PC-3 (cell line): ENCODE measurements around the gene IFNA6. TPM values are rescaled to one million over a fixed set of nuclear protein-coding genes. Genes with fewer than 3 reads are reported as not detected.
A peak's percentile ranks its signal among the peaks of the same experiment; 100 is the strongest.

Experiments used
- ATAC-seq: fragments of 200-7000 bp; cut with Tn5 transposase; 2 replicates; pipeline ENCODE4 v1.9.1; 2020; ENCODE audit warnings: mild to moderate bottlenecking, moderate library complexity
- BruUV-seq: library from RNA; stranded (reverse); fragments of 400-500 nt; replicated peaks from 2 replicates; lab custom pipeline; 2021; lab: Mats Ljungman, UMichigan
- CTCF ChIA-PET: fragments of 300-600 bp; sonication (Branson Sonifier 250); formaldehyde crosslinking; loops from one replicate; lab custom pipeline; 2022; ENCODE audit warnings: antibody characterized with exemption; lab: Charles Lee
- POLR2A ChIA-PET: fragments of 300-600 bp; sonication (Branson Sonifier 250); formaldehyde crosslinking; loops from one replicate; lab custom pipeline; 2022; ENCODE audit warnings: antibody characterized with exemption; ENCODE audit not compliant: unreplicated experiment; lab: Charles Lee
- DNase-seq: peaks from one replicate; pipeline ENCODE4 v3.0.0-alpha.2; 2015
- H2AFZ ChIP-seq: fragments of 300-600 bp; sonication (generic); 2 replicates; pipeline ENCODE4 v1.6.0; 2016; ENCODE audit warnings: antibody characterized with exemption, low read length
- H3F3A ChIP-seq: fragments of 300-600 bp; sonication (generic); one replicate; pipeline ENCODE4 v1.6.0; 2017; ENCODE audit warnings: antibody characterized with exemption, low read length, control low read depth, mild to moderate bottlenecking; ENCODE audit not compliant: unreplicated experiment
- H3K27ac ChIP-seq: fragments of 300-600 bp; sonication (generic); 2 replicates; pipeline ENCODE4 v1.5.1; 2016; ENCODE audit warnings: mild to moderate bottlenecking, low read length
- H3K27me3 ChIP-seq: fragments of 300-600 bp; sonication (generic); 2 replicates; pipeline ENCODE4 v1.6.1; 2016; ENCODE audit warnings: low read length, mixed read lengths
- H3K36me3 ChIP-seq: fragments of 300-600 bp; sonication (generic); 2 replicates; pipeline ENCODE4 v1.6.1; 2016; ENCODE audit warnings: low read depth, mixed run types, low read length, mixed read lengths
- H3K4me1 ChIP-seq: fragments of 300-600 bp; sonication (generic); 2 replicates; pipeline ENCODE4 v1.5.1; 2016; ENCODE audit warnings: low read length; ENCODE audit not compliant: insufficient read depth
- H3K4me2 ChIP-seq: fragments of 300-600 bp; sonication (generic); 2 replicates; pipeline ENCODE4 v1.6.0; 2016; ENCODE audit warnings: low read length
- H3K4me3 ChIP-seq: fragments of 300-600 bp; sonication (generic); 2 replicates; pipeline ENCODE4 v1.5.1; 2016; ENCODE audit warnings: mild to moderate bottlenecking, low read length, mixed read lengths
- H3K79me2 ChIP-seq: fragments of 300-600 bp; sonication (generic); 2 replicates; pipeline ENCODE4 v1.6.1; 2017; ENCODE audit warnings: low read length, mixed read lengths
- H3K9ac ChIP-seq: fragments of 300-600 bp; sonication (generic); 2 replicates; pipeline ENCODE4 v1.6.0; 2016; ENCODE audit warnings: mild to moderate bottlenecking, low read length
- H3K9me2 ChIP-seq: fragments of 300-600 bp; sonication (generic); replicated peaks from 2 replicates; pipeline ENCODE4 v1.6.1; 2016; ENCODE audit warnings: mixed run types, low read length, mixed read lengths
- H3K9me3 ChIP-seq: fragments of 300-600 bp; sonication (generic); 2 replicates; pipeline ENCODE4 v1.6.1; 2016; ENCODE audit warnings: low read length, mixed read lengths
- H4K20me1 ChIP-seq: fragments of 300-600 bp; sonication (generic); 2 replicates; pipeline ENCODE4 v1.6.1; 2016; ENCODE audit warnings: low read length, mixed read lengths
- CTCF ChIP-seq: fragments of 300-600 bp; sonication (generic); conservative IDR thresholded peaks from 2 replicates; pipeline ENCODE4 v1.5.1; 2017; ENCODE audit warnings: antibody characterized with exemption, low read depth, mild to moderate bottlenecking, low read length
- EZH2 ChIP-seq: fragments of 300-600 bp; sonication (generic); IDR thresholded peaks from one replicate; pipeline ENCODE4 v1.6.1; 2017; ENCODE audit warnings: antibody characterized with exemption, mild to moderate bottlenecking, low read length; ENCODE audit not compliant: unreplicated experiment
- EZH2phosphoT487 ChIP-seq: fragments of 300-600 bp; sonication (generic); IDR thresholded peaks from 2 replicates; pipeline ENCODE4 v1.6.1; 2018; ENCODE audit warnings: mild to moderate bottlenecking, antibody characterized with exemption, low read length, borderline replicate concordance
- intact Hi-C: fragments of 100-400 bp; cut with micrococcal nuclease; formaldehyde crosslinking; loops from 2 replicates; pipeline ENCODE4 v1.9.0; 2023
- total RNA-seq: library from RNA; depleted of rRNA; stranded (reverse); fragments of >200 nt; gene quantifications from 2 replicates; pipeline ENCODE4 v1.2.3, GENCODE V29; 2014

Gene IFNA6
- total RNA-seq, 1 experiment from 2014 or later: not detected

- ChIA-PET CTCF (interaction anchor here (0.6 to 1.4 kb wide), 6 partner anchors 39 to 143 kb away, joined by 3 to 29 read pairs (median 3); partner anchors contain the start of gene KLHL9), POLR2A (no interaction called here)
- peak; percentile 84 for ATAC-seq
- Histone ChIP-seq H3K27me3 (peaks cover 3% of the 10 kb centered on the region; the same call in 1 of the 2 replicates), H3K9ac (peak overlapping the region; percentile 14; the same call in 1 of the 2 replicates), H3K27ac (no peak overlapping the region), H3K9me2 (no peaks in the 10 kb centered on the region), H3K4me2 (peak overlapping the region; percentile 86), H3K9me3 (no peaks in the 10 kb centered on the region), H3F3A (no peaks in the 10 kb centered on the region), H2AFZ (peak overlapping the region; percentile 91), H3K79me2 (no peaks in the 10 kb centered on the region), H4K20me1 (no peaks in the 10 kb centered on the region), H3K4me3 (peak overlapping the region; percentile 76), H3K4me1 (0 out of 2 replicates have a peak, but pooled peaks cover 5% of the 10 kb centered on the region), H3K36me3 (no peaks in the 10 kb centered on the region)
- peak; percentile 43 for DNase-seq
- intact Hi-C loops: loop anchor here (1.0 to 2.0 kb wide), 2 partner anchors 70 to 143 kb away; no protein-coding TSS in a partner anchor
- TF ChIP-seq EZH2phosphoT487 (no peak), CTCF (peak; percentile 90), EZH2 (no peak)
- BruUV-seq: no TSS peak
Observed at GRCh38 chr9:21395778-21396717, 45.4 kb upstream of the IFNA6 start.

- ChIA-PET POLR2A (no interaction called here), CTCF (interaction anchor here (0.5 to 1.0 kb wide), 5 partner anchors 64 to 420 kb away, joined by 3 to 5 read pairs (median 4); no protein-coding TSS in a partner anchor)
- Histone ChIP-seq H3K4me3 (no peak overlapping the region), H3K27me3 (peaks cover 3% of the 10 kb centered on the region; the same call in 1 of the 2 replicates), H3K4me2 (no peak overlapping the region), H3K79me2 (no peaks in the 10 kb centered on the region), H3K36me3 (no peaks in the 10 kb centered on the region), H3K9ac (no peak overlapping the region), H3K4me1 (0 out of 2 replicates have a peak, but pooled peaks cover 5% of the 10 kb centered on the region), H3K27ac (no peak overlapping the region), H2AFZ (no peak overlapping the region), H3K9me3 (no peaks in the 10 kb centered on the region), H3F3A (no peaks in the 10 kb centered on the region), H3K9me2 (no peaks in the 10 kb centered on the region), H4K20me1 (no peaks in the 10 kb centered on the region)
- intact Hi-C loops: loop anchor here (1.0 kb wide), 1 partner anchor 10 kb away; no protein-coding TSS in a partner anchor
- DNase-seq (peak; percentile 59), ATAC-seq (peak; percentile 76)
- TF ChIP-seq EZH2: no peak
- no peak for TF ChIP-seq EZH2phosphoT487
- TF ChIP-seq CTCF: peak; percentile 53
- BruUV-seq: no TSS peak
Observed at GRCh38 chr9:21392270-21392669, 41.6 kb upstream of the IFNA6 start.
